Activated naive CD4-positive, alpha-beta T cell treated with anti-CD3 and anti-CD28 coated beads, Interleukin-2, amount 10 ng/mL, durations not matched to agents 7 days and 5 days (primary cell): ENCODE measurements around the gene UHMK1.

Source experiments
- CTCF ChIA-PET: fragments of 350-600 bp; sonication (Branson Sonifier 250); formaldehyde crosslinking; loops from one replicate; lab custom pipeline; 2021; ENCODE audit warnings: antibody characterized with exemption; lab: Charles Lee
- DNase-seq: peaks from one replicate; pipeline ENCODE4 v3.0.0-alpha.2; 2020
- H3K27ac Mint-ChIP-seq: one replicate; pipeline ENCODE4 v1.8.0; 2021; ENCODE audit warnings: mild to moderate bottlenecking, moderate library complexity, mixed read lengths
- H3K27me3 Mint-ChIP-seq: one replicate; pipeline ENCODE4 v1.8.0; 2021; ENCODE audit warnings: mild to moderate bottlenecking, mixed read lengths
- H3K36me3 Mint-ChIP-seq: one replicate; pipeline ENCODE4 v1.8.0; 2021; ENCODE audit warnings: mixed read lengths
- H3K4me1 Mint-ChIP-seq: one replicate; pipeline ENCODE4 v1.8.0; 2021; ENCODE audit warnings: mixed read lengths
- H3K4me3 Mint-ChIP-seq: one replicate; pipeline ENCODE4 v1.8.0; 2021; ENCODE audit warnings: mild to moderate bottlenecking, moderate library complexity, mixed read lengths
- H3K9me3 Mint-ChIP-seq: one replicate; pipeline ENCODE4 v1.8.0; 2021; ENCODE audit warnings: mixed read lengths

The UHMK1 gene

DNA sequence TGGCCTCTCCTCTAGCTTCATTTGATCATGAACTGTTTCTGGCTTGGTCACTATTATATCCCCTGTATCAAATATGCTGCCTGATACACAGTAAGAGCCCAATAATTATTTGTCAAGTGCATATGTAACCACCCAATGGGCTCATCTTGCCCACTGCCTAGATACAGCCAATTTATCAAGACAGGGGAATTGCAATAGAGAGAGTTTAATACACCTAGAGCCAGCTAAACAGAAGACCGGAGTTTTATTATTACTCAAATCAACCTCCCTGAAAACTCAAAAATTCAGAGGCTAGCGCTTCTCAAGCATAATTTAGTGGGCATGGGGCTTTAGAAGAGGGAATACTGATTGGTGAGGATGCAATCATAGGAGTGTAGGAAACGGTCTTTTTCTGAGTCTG lies 45.6 kb downstream of the UHMK1 start:
- no peaks in the 10 kb centered on the region for H3K27me3 Mint-ChIP-seq

GRCh38 chr1:162548170-162548569 lies 50.6 kb downstream of the UHMK1 start:
- CTCF ChIA-PET: no interaction called here
- Mint-ChIP-seq H3K27me3 (no peaks in the 10 kb centered on the region), H3K9me3 (peaks cover 5% of the 10 kb centered on the region), H3K4me1 (no peaks in the 10 kb centered on the region), H3K36me3 (peaks cover 1% of the 10 kb centered on the region), H3K4me3 (no peak overlapping the region), H3K27ac (no peak overlapping the region)
- no peak for DNase-seq

More for the DNA sequence above, 45.6 kb downstream of the UHMK1 start:
- peaks cover 1% of the 10 kb centered on the region for H3K36me3 Mint-ChIP-seq
- no peak overlapping the region for H3K4me3 Mint-ChIP-seq
- H3K4me1 Mint-ChIP-seq: peaks cover 6% of the 10 kb centered on the region
- CTCF ChIA-PET: no interaction called here
- H3K9me3 Mint-ChIP-seq: peaks cover 15% of the 10 kb centered on the region
- no peak for DNase-seq
- no peak overlapping the region for H3K27ac Mint-ChIP-seq

GRCh38 chr1:162549001-162549400 lies 51.4 kb downstream of the UHMK1 start:
- H3K4me1 Mint-ChIP-seq: no peaks in the 10 kb centered on the region
- H3K9me3 Mint-ChIP-seq: no peaks in the 10 kb centered on the region
- no peak overlapping the region for H3K27ac Mint-ChIP-seq
- H3K27me3 Mint-ChIP-seq: no peaks in the 10 kb centered on the region
- DNase-seq: no peak
- CTCF ChIA-PET: no interaction called here
- H3K4me3 Mint-ChIP-seq: no peak overlapping the region
- H3K36me3 Mint-ChIP-seq: peaks cover 1% of the 10 kb centered on the region

GRCh38 chr1:162550925-162551324 lies 53.3 kb downstream of the UHMK1 start:
- CTCF ChIA-PET: no interaction called here
- Mint-ChIP-seq H3K4me3 (no peak overlapping the region), H3K27me3 (no peaks in the 10 kb centered on the region), H3K27ac (no peak overlapping the region), H3K9me3 (no peaks in the 10 kb centered on the region), H3K4me1 (no peaks in the 10 kb centered on the region), H3K36me3 (no peaks in the 10 kb centered on the region)
- DNase-seq: no peak

- Mint-ChIP-seq H3K27ac (no peak overlapping the region), H3K4me3 (no peak overlapping the region), H3K4me1 (no peaks in the 10 kb centered on the region), H3K36me3 (no peaks in the 10 kb centered on the region), H3K9me3 (no peaks in the 10 kb centered on the region), H3K27me3 (peaks cover 7% of the 10 kb centered on the region)
- DNase-seq: no peak
- CTCF ChIA-PET: no interaction called here
Observed at GRCh38 chr1:162551969-162552683, 54.5 kb downstream of the UHMK1 start.

DNA sequence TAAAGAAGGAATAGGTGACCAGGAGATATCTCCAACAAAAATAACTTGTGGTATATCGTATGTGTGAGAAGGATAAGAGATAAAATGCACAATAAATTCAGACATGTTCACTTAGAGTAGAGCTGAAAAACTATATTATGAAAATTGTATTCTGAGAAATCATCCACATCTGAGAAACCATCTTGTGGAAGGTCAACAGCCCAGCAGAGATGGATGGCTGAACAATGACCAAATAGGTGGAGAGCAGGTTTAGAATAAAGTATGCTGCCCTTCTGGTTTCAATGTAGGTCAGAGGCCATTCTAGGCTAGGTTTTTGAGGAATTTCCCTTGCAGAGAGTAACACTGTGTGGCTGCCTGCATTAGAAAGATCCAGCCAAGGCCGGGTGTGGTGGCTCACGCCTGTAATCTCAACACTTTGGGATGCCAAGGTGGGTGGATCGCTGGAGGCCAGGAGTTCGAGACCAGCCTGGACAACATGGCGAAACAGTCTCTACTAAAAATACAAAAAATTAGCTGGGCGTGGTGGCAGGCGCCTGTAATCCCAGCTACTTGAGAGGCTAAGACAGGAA lies 55.1 kb downstream of the UHMK1 start:
- CTCF ChIA-PET: no interaction called here
- no peak overlapping the region for H3K4me3 Mint-ChIP-seq

GRCh38 chr1:162554258-162554657 lies 56.6 kb downstream of the UHMK1 start:
- no peak for DNase-seq
- CTCF ChIA-PET: no interaction called here
- Mint-ChIP-seq H3K27ac (no peak overlapping the region), H3K4me3 (no peak overlapping the region), H3K36me3 (no peaks in the 10 kb centered on the region), H3K4me1 (no peaks in the 10 kb centered on the region), H3K27me3 (peaks cover 7% of the 10 kb centered on the region), H3K9me3 (no peaks in the 10 kb centered on the region)

More for the DNA sequence above, 55.1 kb downstream of the UHMK1 start:
- no peaks in the 10 kb centered on the region for H3K36me3 Mint-ChIP-seq
- DNase-seq: no peak
- no peaks in the 10 kb centered on the region for H3K4me1 Mint-ChIP-seq
- no peak overlapping the region for H3K27ac Mint-ChIP-seq
- no peaks in the 10 kb centered on the region for H3K9me3 Mint-ChIP-seq
- peaks cover 7% of the 10 kb centered on the region for H3K27me3 Mint-ChIP-seq

GRCh38 chr1:162557536-162557935 lies 59.9 kb downstream of the UHMK1 start:
- no peak for DNase-seq
- H3K27ac Mint-ChIP-seq: no peak overlapping the region
- no peak overlapping the region for H3K4me3 Mint-ChIP-seq
- H3K9me3 Mint-ChIP-seq: no peaks in the 10 kb centered on the region
- CTCF ChIA-PET: no interaction called here
- peaks cover 7% of the 10 kb centered on the region for H3K27me3 Mint-ChIP-seq
- peaks cover 20% of the 10 kb centered on the region for H3K4me1 Mint-ChIP-seq
- no peaks in the 10 kb centered on the region for H3K36me3 Mint-ChIP-seq

DNA sequence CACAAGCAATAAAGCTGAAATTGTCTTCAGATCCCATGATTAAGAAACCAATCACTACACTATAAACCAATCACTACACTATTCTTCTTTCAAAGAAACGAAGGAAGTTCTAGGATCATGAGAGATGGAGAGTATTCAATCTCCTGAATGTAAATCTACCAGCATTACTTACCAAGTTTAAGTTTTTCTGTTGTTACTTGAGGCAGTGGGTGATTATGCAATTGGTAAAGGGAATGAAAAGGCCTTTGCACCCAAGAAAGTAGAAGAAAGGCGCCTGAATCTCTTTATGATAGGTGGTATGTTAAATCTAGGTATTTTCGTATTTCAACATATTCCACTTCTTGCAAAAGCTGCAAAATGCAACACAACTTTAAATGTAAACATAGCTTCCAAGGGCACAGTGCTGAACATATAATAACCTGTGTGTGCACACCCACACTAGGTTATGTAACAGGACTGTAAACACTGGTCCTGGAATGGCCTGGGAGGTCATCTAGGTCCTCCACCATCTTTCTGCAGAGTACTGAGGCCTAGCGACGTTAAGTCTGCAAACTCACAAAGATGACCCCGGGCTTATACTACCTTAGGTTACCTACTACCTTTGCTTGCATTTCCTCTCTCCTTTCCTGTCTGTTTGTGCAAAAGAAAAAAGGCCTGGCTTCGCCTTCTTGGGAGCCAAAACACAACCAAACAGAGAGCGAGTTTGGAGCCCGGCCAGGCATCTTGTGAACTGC lies 62.9 kb downstream of the UHMK1 start:
- Mint-ChIP-seq H3K27me3 (peaks cover 7% of the 10 kb centered on the region), H3K27ac (peak overlapping the region; percentile 93), H3K36me3 (no peaks in the 10 kb centered on the region), H3K4me3 (peak overlapping the region; percentile 82), H3K9me3 (no peaks in the 10 kb centered on the region), H3K4me1 (peaks cover 27% of the 10 kb centered on the region)
- DNase-seq: no peak
- CTCF ChIA-PET: no interaction called here

DNA sequence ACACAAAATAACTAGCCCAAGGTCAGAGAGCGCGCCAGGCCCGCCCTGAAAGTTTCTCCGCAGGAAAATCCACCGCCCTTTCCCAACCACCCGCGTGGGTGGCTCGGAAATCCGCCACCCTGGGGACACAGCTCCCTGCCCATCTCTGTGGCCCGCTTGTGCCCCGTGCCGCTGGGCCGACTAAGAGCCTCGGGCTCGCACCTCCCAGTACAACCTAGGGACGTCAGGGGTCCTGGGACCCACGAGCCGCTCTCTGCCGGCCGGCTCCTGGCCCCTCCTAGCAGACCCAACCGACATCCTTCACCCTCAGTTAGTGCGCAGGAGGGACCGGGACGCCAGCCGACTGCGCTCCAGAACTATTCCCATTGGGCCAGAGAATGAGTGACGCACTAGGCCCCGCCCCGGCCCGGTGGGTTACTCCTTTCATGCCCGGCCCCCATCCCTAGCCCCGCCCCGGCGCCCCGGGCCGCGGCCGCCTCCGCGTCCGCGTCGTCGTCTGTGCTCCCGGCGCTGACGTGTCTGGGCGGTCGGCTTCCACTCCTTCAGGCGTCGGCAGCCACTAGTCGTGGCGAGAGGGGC lies 63.5 kb downstream of the UHMK1 start:
- no peaks in the 10 kb centered on the region for H3K36me3 Mint-ChIP-seq
- H3K4me1 Mint-ChIP-seq: peaks cover 27% of the 10 kb centered on the region
- peak overlapping the region; percentile 82 for H3K4me3 Mint-ChIP-seq
- H3K27me3 Mint-ChIP-seq: peaks cover 6% of the 10 kb centered on the region
- DNase-seq: peak; percentile 98
- CTCF ChIA-PET: no interaction called here
- peak overlapping the region; percentile 93 for H3K27ac Mint-ChIP-seq
- H3K9me3 Mint-ChIP-seq: no peaks in the 10 kb centered on the region

DNA sequence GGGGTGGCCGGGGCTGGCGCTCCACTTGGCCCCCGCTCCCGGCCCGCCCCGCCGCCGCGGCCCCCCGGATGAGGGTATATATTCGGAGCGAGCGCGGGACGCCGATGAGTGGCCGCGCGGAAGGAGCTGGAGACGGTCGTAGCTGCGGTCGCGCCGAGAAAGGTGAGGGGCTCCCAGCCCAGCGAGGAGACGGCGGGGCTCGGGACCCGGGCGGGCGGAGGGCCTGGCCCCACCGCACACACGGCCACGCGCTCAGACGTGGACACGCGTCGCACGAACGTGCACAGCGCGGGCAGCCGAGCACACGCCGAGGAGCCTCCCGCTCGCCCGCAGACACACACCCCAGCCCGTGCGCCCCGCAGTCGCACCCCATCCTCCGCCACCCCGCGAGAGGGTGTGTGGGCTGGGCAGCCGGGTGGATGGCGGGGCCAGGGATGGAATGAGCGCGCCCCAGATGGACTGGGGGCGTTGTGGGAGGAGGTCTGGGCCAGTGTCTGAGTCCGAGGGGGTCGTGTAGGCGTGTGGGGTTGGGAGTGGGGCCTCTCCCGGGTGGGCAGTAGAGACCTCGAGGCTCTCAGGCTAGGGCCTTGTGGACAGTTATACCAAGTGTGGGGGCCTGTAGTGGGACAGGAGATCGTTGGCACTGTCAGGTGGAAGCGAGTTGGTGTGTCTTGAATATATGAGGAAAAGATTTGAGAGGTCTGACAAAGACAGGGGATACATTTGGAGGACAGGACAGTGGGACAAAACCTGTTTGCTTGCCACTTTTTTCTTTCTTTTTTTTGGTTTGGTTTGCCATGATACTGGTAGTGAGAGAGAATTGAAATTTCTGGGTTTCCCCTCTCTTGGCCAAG lies 64.2 kb downstream of the UHMK1 start, which contains the start of gene UAP1:
Gene UAP1 (plus strand): TSS at position 107 of the 854 bp plus-strand sequence. CDS start 4,347 bp downstream, outside the sequence.
- DNase-seq: no peak
- peaks cover 27% of the 10 kb centered on the region for H3K4me1 Mint-ChIP-seq
- no peaks in the 10 kb centered on the region for H3K36me3 Mint-ChIP-seq
- H3K4me3 Mint-ChIP-seq: peak within 1 kb of the TSS; percentile 82
- CTCF ChIA-PET: no interaction called here
- H3K27me3 Mint-ChIP-seq: no peaks in the 10 kb centered on the region
- peak within 1 kb of the TSS; percentile 93 for H3K27ac Mint-ChIP-seq
- H3K9me3 Mint-ChIP-seq: no peaks in the 10 kb centered on the region

- CTCF ChIA-PET: no interaction called here
- no peaks in the 10 kb centered on the region for H3K27me3 Mint-ChIP-seq
- peak overlapping the region; percentile 81 for H3K27ac Mint-ChIP-seq
- H3K4me3 Mint-ChIP-seq: peak overlapping the region; percentile 82
- no peaks in the 10 kb centered on the region for H3K9me3 Mint-ChIP-seq
- H3K36me3 Mint-ChIP-seq: no peaks in the 10 kb centered on the region
- H3K4me1 Mint-ChIP-seq: peaks cover 27% of the 10 kb centered on the region
- DNase-seq: no peak
Observed at GRCh38 chr1:162562470-162562828, 64.8 kb downstream of the UHMK1 start.

DNA sequence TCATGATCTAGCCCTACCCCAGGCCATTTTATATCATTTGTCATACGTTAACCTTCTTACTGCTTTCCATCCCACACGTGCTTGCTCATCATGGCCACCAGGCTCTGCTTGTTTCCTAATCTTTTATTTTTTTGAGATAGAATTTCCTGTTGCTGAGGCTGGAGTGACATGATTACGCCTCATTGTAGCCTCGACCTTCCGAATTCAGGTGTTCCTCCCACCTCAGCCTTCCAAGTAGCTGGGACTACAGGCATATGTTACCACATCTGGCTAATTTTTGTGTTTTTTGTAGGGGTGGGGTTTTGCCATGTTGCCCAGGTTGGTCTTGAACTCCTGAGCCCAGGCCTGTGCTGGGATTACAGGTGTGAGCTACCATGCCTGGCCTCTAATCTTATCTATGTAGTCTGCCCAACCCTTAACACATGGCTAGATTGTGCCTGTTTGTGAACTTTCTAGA lies 67.2 kb downstream of the UHMK1 start:
- CTCF ChIA-PET: no interaction called here
- Mint-ChIP-seq H3K4me1 (peaks cover 27% of the 10 kb centered on the region), H3K27me3 (no peaks in the 10 kb centered on the region), H3K36me3 (peaks cover 3% of the 10 kb centered on the region), H3K27ac (no peak overlapping the region), H3K4me3 (no peak overlapping the region), H3K9me3 (no peaks in the 10 kb centered on the region)
- DNase-seq: no peak

GRCh38 chr1:162565460-162565859 lies 67.8 kb downstream of the UHMK1 start:
- H3K27ac Mint-ChIP-seq: no peak overlapping the region

More at GRCh38 chr1:162565460-162565859, 67.8 kb downstream of the UHMK1 start:
- no peak for DNase-seq
- H3K9me3 Mint-ChIP-seq: no peaks in the 10 kb centered on the region
- CTCF ChIA-PET: no interaction called here
- H3K4me1 Mint-ChIP-seq: peaks cover 23% of the 10 kb centered on the region
- no peaks in the 10 kb centered on the region for H3K27me3 Mint-ChIP-seq
- H3K36me3 Mint-ChIP-seq: peaks cover 5% of the 10 kb centered on the region
- H3K4me3 Mint-ChIP-seq: no peak overlapping the region
